NT2/D1 (cell line): ENCODE measurements around the gene UBE3C.

Source experiments
- SUZ12 ChIP-seq: IDR thresholded peaks from 2 replicates; pipeline ENCODE4 v1.6.1; 2011; ENCODE audit not compliant: insufficient read length, insufficient read depth; ENCODE audit errors: extremely low read depth
- YY1 ChIP-seq: IDR thresholded peaks from 2 replicates; pipeline ENCODE4 v1.6.1; 2011; ENCODE audit not compliant: insufficient read length, insufficient read depth
- ZNF274 ChIP-seq: IDR thresholded peaks from 2 replicates; pipeline ENCODE4 v1.6.1; 2011; ENCODE audit warnings: mild to moderate bottlenecking, low read depth, low read length

DNA sequence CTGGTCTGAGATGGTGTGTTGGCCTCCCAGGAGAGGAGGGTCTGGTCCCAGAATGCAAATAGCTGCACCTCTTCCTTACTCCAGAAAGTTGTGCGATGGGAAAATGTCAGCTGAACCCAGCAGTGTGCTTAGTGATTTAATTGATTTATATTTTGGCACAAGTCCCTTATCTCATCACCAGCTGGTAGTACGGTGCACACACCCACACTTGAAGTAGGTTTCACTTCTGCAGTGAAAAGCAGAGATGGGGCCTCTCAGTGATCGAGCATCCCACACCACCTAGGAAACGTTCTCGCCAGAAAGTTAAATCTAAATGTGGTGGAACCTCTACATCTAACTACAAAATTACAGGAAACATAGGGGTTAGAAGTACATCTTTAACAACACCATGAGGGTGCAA, 80.4 kb downstream of the UBE3C start:
- TF ChIP-seq YY1, result no peak
- no peak for TF ChIP-seq ZNF274
- TF ChIP-seq SUZ12, result no peak
